ENCODE results near the gene FEM1B.

FEM1B gene

GRCh38 chr15:68286256-68286655, 8.7 kb downstream of the FEM1B start:
- no peak for DNase-seq

- DNase-seq, result no peak
Observed at GRCh38 chr15:68289057-68289456, 11.5 kb downstream of the FEM1B start.

GRCh38 chr15:68289621-68290352, 12.2 kb downstream of the FEM1B start:
- no peak for DNase-seq

- DNase-seq, result no peak
Observed at GRCh38 chr15:68290715-68291114, 13.2 kb downstream of the FEM1B start.

- DNase-seq, result no peak
Observed at GRCh38 chr15:68292157-68292781, 14.7 kb downstream of the FEM1B start.

GRCh38 chr15:68292967-68293366, 15.4 kb downstream of the FEM1B start:
- DNase-seq, result no peak

- DNase-seq, result no peak
Observed at GRCh38 chr15:68295014-68295805, 17.7 kb downstream of the FEM1B start.

GRCh38 chr15:68298336-68298735, 20.8 kb downstream of the FEM1B start:
- DNase-seq, result no peak

- no peak for DNase-seq
Observed at GRCh38 chr15:68298882-68299381, 21.4 kb downstream of the FEM1B start.

- DNase-seq, result no peak
Observed at GRCh38 chr15:68299436-68299835, 21.9 kb downstream of the FEM1B start.

GRCh38 chr15:68300115-68300940, 22.8 kb downstream of the FEM1B start:
- DNase-seq, result no peak

GRCh38 chr15:68301301-68301700, 23.8 kb downstream of the FEM1B start:
- DNase-seq, result no peak

GRCh38 chr15:68302729-68303128, 25.2 kb downstream of the FEM1B start:
- no peak for DNase-seq

- DNase-seq, result no peak
Observed at GRCh38 chr15:68303134-68303533, 25.6 kb downstream of the FEM1B start.

- DNase-seq, result no peak
Observed at GRCh38 chr15:68303560-68304436, 26.3 kb downstream of the FEM1B start.

GRCh38 chr15:68304589-68305337, 27.2 kb downstream of the FEM1B start:
- no peak for DNase-seq

- DNase-seq, result no peak
Observed at GRCh38 chr15:68305420-68305871, 27.9 kb downstream of the FEM1B start.

- DNase-seq, result no peak
Observed at GRCh38 chr15:68307131-68307928, 29.8 kb downstream of the FEM1B start.

GRCh38 chr15:68309024-68309423, 31.5 kb downstream of the FEM1B start:
- no peak for DNase-seq
